Neural cell (in vitro differentiated cells): ENCODE data around the gene TFDP1.

Experiments used
- CTCF ChIP-seq: fragments of 450-650 bp; IDR thresholded peaks from 2 replicates; pipeline ENCODE4 v1.5.1; 2014; ENCODE audit warnings: antibody characterized with exemption, mild to moderate bottlenecking, moderate library complexity; ENCODE audit not compliant: poor library complexity, severe bottlenecking
- EP300 ChIP-seq: fragments of 450-650 bp; conservative IDR thresholded peaks from 2 replicates; pipeline ENCODE4 v1.6.1; 2014; ENCODE audit warnings: antibody characterized with exemption, mild to moderate bottlenecking, moderate library complexity; ENCODE audit not compliant: poor library complexity, severe bottlenecking
- EZH2 ChIP-seq: fragments of 200-600, 300-800 bp; shearing (Covaris generic), sonication (generic); IDR thresholded peaks from 2 replicates; pipeline ENCODE4 v1.6.1; 2014; ENCODE audit warnings: antibody characterized with exemption, low read length, borderline replicate concordance, mild to moderate bottlenecking; ENCODE audit not compliant: insufficient read depth, poor library complexity, severe bottlenecking
- MXI1 ChIP-seq: fragments of 450-650 bp; conservative IDR thresholded peaks from 2 replicates; pipeline ENCODE4 v1.6.1; 2014; ENCODE audit warnings: antibody characterized with exemption, mild to moderate bottlenecking; ENCODE audit not compliant: poor library complexity, severe bottlenecking
- POLR2AphosphoS5 ChIP-seq: IDR thresholded peaks from 2 replicates; pipeline ENCODE4 v1.6.1; 2012
- RAD21 ChIP-seq: fragments of 450-650 bp; conservative IDR thresholded peaks from 2 replicates; pipeline ENCODE4 v1.6.1; 2014; ENCODE audit warnings: antibody characterized with exemption, mild to moderate bottlenecking, moderate library complexity
- SMC3 ChIP-seq: fragments of 450-650 bp; conservative IDR thresholded peaks from 2 replicates; pipeline ENCODE4 v1.6.1; 2014; ENCODE audit warnings: antibody characterized with exemption, mild to moderate bottlenecking, moderate library complexity; ENCODE audit not compliant: poor library complexity
- TAF1 ChIP-seq: IDR thresholded peaks from 2 replicates; pipeline ENCODE4 v1.6.1; 2012; ENCODE audit warnings: low read depth

GRCh38 chr13:113609616-113610015 is 25.1 kb downstream of the TFDP1 start:
- no peak for TF ChIP-seq CTCF
- no peak for TF ChIP-seq TAF1
- TF ChIP-seq POLR2AphosphoS5 = no peak
- TF ChIP-seq EZH2 = no peak
- no peak for TF ChIP-seq SMC3
- no peak for TF ChIP-seq MXI1
- no peak for TF ChIP-seq RAD21
- no peak for TF ChIP-seq EP300
